Measurements from ENCODE around the gene CDYL2.
"Not testable (repeated sequence)": the region's sequence is repeated elsewhere in the genome, so short reads cannot be mapped to it uniquely, and the experiment has no call there.

Gene CDYL2

DNA sequence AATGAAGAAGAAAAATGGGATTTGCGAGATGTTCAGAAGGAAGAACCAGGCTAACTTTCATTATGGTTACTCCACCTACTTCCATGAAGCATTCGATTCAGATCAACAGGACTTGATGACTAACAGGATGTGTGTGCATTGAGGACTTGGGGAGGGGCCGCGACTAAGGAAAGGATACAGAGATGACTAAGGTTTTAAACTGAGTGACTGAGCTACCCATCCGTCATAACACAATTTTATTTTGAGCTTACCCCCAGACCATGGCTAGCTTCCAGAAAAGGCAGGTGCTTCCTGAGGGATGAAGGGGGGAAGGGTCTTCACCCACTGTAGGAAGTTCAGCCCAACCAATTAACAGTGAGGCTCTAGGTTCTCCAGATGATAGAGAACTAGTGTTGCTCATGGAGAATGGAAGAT lies 2.5 kb upstream of the CDYL2 start:
- peak; percentile 24 to 40 for DNase-seq

DNA sequence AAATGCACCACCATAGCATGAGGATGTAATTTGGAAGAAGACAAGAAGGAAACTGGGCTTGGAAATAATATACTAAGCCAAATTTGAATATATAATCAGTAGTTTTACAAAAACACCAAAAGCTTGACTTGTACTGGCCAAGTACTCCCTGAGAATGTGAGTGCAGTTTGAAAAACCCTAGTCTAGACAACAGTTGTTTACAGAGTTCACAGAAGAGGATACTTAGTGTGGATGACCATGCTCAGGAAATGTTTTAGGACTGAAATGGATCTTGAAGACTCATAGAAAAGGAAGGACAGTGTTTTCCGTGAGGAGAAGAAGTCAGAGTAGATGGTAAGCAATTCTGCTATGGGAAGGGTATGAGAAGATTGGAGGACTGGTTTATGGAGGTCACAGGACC lies 1.9 kb upstream of the CDYL2 start:
- no peak for DNase-seq

DNA sequence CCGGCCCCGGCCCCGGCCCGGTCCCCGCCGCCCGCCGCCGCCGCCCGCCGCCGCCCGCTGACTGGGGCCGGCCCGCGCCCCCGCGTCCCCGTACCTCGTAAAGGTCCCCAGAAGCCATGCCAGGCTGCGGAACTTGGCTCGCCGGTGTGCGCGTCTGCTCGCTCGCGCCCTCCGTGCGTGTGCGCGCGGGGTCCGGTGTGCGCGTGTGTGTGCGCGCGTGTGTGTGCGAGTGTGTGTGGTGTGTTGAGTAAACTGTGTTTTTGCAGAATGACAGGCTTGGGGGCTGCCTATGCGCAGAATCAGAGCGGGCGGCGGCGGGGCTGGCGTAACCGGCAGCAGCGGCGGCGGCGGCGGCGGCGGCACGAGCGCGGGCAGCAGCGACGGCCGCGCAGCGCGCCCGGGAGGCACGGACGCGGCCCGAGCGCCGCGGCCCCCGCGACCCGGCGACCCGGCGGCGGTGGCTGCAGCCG lies 307 bp downstream of the CDYL2 start:
- DNase-seq = peak; percentile 12 to 30

DNA sequence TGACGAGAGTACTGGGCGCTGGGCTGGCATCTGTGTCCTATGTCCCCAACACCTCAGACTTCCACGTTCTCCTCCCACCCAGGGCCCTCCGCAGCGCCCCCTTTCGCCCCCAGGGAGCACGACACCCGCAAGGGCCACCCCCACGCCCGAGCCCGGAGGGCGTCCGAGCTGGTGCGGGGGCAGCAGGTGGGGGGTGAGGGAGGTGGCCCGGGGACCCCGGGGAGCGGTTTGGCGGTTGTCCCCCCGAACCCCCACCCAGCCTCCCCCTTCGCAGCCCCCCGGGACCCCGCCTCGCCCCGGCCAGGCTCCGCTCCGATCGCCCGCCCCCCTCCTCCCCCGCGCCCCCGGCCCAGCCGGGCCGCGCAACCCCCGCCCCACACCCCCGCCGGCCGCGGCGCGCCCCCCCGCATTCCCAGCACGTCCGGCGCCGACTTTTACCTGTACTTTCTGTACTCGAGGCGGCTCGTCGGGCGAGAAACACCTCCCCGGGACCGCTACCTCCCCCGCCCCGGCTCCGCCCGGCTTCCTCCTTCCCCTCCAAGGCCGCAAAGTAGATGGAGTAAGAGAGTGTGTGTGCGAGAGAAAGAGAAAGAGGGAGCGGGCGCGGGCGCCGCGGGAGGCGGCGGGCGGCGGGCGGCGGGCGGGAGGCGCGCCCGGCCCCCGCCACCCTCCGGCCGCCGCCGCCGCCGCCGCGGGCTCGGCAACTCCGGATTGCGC lies 901 bp downstream of the CDYL2 start:
- DNase-seq = peak; percentile 19 to 25

DNA sequence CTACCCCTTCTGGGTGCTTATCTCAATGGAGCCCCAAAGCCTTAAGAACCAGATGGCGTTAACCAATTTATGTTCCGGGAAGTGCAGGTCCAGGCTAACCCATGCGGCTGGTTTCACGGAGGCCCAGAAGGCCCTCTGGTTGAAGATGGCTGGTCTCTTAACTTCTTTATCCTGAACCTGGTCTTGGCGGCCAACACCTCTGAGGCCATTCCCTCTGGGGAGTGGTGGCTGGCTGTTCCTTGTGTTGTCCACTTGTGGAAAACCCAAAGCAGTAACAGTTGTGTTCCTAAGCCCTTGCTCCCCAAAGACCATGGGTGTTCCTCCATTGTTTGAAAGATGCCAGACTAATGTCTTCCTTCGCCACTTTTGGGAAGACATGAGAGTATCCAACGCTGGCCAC lies 1.5 kb downstream of the CDYL2 start:
- no peak for DNase-seq

DNA sequence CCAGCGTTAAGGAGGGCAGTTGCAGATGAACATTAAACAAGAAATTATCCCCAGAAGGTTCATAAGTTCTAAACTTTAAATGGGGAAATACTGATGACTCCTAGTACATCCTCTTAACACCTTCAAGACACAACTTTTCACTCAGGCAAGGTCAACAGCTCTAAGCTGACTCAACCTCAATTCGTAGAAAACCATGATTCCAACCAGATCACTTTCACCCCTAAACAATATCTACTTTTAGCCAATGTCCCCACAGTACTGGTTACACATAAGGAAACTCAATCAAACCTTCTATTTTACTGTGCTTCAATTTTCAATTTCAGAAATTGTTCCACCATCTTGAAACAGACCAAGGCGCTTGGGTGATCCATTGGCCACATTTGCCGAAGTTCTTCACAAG lies 2.3 kb downstream of the CDYL2 start:
- DNase-seq = no peak

DNA sequence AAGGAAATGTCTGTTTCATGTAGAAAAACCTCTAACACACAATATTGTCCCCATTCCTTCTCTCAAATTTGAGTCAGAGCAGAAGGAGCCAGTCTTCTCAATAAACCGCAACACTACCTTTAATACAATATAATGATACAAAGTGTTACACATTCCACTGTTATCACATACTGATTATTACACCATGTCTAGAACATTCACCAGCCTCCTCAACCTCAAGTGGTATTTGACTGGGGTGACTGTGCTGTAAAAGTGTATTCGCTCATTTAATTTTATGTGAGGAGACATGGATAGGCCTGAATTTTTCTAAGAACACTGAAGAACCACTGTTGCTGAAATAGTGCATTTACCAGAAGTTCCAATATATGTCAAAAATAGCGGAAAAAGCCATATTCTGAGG lies 10.3 kb downstream of the CDYL2 start:
- DNase-seq = no peak

DNA sequence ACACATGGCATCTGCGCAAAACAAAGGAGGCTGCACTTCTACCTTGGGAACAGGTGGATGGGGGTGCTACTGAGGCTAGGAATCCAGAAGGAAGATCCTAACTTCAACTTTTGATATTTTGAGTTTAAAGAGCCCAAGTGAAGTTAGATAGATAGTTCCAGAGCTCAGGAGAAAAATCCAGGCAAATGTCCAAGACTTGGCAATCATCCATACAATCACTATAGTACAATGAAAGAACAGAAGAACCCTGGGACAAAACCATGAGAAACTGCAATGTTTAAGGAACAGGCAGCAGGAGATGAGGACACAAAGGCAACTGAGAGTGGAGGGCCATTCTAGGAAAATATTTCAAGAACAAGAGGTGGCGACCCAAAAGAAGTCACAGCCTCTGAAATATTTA lies 12.4 kb downstream of the CDYL2 start:
- no peak for DNase-seq

DNA sequence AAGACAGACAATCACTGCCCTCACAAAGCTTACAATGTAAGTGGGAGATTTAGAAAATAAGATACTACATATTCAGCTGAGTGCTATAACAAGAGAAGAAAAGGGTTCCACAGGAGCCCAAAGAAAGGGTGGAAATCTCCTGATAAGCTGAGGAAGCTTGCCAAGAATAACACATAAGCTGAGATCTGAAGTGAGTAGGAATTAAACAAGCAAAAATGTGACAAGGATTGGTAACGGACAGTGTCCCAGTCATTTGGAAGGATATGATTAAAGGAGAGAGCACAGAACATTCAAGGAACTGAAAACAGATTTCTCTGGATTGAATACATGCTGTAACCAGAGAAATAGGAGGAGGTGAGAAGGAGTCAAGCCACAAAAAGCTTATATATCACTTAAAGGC lies 13.0 kb downstream of the CDYL2 start:
- no peak for DNase-seq

DNA sequence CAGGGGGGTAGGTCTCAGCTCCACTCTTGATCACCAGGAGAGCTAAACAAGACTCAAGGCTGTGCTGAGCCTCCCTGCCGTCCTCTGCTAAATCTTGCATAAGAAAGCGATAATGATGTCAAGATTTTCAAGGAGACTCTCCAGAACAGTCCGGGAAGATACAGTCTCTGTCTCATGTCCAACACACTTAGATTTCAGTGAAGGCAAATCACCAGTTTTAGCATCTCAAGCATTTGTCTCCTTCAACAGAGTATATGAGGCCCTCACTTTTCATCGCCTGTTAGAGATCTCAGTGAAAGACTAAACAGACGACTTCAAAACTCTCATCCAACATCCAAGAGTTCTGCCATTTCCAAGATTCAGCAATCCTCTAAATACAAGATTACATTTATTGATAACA lies 13.6 kb downstream of the CDYL2 start:
- no peak for DNase-seq

DNA sequence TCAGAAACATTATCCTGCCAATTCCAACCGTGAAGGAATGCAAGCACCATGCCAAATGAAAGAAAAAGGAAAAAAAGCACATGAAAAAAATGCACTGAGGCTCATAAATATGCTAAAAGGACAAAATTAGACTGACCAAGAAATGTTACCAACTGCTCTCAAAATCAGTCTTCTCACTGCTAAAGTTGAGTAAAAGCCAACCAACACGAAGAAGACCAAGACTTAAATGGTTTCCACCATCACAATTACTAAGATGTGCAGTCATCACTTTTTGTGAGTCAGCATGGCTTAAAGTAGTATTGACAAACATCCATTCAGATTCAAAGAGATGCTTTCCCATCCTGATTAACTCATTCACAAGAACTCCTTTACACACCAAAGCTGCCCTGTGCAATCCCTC lies 16.4 kb downstream of the CDYL2 start:
- DNase-seq = no peak

DNA sequence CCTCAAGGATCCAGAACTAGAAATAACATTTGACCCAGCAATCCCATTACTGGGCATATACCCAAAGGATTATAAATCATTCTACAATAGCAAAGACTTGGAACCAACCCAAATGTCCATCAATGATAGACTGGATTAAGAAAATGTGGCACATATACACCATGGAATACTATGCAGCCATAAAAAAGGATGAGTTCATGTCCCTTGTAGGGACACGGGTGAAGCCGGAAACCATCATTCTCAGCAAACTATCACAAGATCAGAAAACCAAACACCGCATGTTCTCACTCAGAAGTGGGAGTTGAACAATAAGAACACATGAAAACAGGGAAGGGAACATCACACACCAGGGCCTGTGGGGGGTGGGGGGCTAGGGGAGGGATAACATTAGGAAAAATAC lies 17.8 kb downstream of the CDYL2 start:
- not testable (repeated sequence) for DNase-seq

DNA sequence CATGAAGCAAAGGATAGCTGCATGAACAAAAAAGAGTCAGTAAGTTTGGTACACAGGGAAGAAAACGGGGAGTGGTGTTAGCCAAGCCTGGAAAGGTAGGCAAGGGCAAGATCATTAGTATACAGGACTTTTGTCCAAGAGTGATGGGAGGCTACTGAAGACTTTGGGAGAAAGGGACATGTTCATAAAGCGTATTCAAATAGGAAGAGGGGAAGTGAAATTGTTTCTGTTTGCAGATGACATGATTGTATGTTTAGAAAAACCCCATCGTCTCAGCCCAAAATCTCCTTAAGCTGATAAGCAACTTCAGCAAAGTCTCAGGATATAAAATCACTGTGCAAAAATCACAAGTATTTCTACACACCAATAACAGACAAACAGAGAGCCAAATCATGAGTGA lies 19.4 kb downstream of the CDYL2 start:
- no peak for DNase-seq

DNA sequence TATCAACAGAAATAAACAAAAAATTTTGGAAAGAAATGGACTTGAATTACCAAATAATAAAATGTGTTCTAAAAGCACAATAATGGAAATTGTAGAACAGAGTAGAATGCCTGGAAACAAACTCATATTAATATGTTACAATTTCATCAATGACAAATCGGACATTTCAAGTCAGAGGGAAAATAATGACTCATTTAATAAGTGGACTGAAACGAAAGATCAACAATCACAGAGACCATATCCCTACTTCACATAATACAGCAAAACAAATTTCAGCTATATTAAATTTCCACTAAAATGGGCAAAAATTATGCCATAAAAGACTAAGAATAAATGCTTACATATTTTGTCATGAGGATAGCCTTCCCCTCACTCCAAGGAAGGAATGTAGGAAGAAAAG lies 25.7 kb downstream of the CDYL2 start:
- DNase-seq = no peak

DNA sequence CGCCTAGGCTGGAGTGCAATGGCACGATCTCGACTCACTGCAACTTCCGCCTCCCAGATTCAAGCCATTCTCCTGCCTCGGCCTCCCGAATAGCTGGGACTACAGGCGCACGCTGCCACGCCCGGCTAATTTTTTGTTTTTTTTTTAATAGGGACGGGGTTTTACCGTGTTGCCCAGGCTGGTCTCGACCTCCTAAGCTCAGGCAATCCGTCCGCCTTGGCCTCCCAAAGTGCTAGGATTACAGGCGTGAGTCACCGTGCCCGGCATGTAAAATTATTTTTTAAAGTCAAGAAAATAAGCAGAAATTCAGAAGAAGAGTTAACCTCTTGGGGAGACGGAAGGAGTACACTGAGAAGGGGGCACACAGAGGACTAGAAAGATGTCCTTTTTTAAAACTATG lies 27.5 kb downstream of the CDYL2 start:
- DNase-seq = no peak

DNA sequence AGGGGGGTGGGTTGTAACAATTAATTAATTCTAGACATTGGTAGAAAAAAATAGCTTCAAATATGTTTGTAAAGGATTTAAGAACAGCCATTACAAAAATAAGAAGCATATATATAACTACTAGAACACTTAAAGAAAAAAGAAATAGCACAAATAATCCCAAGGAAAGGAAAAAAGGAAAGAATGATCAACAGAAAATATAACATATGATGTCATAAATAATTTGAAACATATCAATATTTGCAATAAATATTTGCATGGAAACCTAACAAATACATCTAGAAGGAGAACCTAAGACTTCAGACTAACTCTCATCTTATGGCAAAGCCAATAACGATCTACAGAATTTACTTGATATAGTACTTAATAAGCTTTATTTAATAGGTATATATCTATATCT lies 28.9 kb downstream of the CDYL2 start:
- DNase-seq = no peak

DNA sequence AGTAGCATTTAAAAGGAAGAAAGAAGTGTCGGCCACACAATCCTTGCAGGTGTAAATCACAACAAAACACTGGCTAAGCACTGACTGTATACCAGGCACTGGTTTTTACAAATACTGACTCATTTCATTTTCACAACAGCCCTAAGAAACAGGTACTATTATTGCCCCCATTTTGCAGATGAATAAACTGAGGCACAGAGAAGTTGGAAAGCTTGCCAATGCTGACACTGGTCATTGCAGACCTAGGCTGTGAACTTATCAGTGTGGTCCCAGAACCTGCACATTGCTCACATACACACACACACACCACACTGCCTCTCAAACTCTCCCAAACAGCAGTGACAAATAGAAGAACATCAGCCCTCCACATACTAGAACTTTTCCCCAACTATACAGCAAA lies 37.6 kb downstream of the CDYL2 start:
- no peak for DNase-seq

DNA sequence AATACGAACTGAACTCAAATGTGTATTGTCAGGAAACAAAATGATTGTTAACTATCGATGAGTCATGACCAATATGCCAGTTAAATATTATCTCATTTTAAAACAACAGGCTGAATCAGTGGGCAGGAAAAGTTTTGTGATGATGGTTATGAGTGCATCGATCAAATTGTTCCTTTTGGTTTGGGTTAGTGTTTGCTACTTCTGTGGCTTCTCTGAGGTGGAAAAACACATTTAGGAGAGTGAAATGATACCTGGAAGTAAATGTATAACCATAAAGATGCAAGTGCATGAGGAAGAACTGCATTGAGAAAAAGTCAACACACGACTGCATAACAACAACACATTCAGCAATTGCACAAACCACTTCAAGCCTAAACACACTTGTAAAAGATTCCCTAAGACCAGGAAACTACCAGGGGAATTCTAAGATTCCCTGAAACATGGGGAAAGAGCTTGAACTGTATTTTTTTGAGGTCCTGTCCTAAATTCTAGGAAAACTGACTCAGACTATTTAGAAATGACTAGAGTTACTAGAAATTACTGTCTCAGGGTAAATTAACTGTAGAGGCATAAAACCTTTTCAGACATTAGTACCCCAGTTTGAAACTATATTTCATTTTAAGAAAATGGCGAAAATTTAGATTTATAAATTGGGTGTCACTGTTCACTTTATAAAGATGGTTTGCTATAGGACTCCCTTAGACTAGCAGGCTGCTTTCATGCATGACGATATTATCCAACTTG lies 44.8 kb downstream of the CDYL2 start:
- DNase-seq = no peak

DNA sequence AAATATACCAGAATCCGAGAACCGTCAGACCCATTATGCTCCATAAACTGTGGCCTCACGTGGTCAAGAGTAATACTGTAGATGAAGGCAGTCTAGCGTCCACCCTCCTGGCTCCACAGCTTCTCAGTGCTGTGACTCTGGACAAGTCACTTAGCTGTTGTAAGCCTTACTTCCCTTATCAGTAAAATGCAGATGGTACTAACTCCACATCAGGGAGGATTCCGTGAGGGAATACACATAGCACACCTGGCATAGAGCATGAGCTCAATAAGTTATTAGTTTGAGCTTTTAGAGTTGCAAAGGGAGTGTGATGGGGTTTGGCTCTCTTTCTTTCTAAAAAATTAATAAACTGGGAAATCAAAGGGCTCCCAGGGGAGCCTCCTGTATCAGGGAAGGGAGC lies 49.9 kb downstream of the CDYL2 start:
- no peak for DNase-seq

DNA sequence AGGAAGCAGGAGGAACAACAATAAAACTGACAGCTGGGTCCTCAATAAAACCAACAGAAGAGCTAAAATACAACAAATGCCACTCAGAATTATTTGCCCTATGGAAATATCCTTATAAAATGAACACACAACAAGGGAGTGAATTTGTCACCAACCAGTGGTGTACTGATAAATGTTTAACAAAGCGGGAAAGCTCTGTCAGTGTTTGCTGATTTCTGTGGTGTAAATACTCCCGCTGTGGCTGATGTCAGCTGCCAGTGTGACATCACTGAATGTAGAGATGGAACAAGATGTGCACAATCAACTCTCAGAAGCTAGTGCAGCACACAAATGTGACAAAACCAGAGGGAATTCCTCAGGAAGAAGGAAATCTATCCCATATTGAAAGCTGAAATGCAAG lies 51.9 kb downstream of the CDYL2 start:
- DNase-seq = no peak

DNA sequence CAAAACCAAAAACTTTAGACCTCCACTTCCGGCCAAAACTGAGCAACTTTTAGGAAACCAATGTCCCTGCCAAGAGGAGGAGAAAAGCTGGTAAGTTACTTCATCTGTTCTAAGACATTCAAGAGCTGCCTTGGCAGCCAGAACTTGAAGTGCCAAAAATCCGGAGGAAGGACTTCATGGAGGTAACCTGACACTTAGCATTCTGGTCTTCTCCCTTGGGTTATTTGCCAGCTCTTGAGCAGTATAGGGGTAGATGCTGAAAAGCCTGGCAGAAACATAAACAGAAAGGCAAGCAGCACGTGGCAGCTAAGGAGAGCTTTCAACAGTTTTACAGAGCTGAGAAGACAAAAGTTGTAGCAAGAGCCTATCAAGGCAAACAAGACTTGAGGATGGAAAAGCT lies 53.2 kb downstream of the CDYL2 start:
- DNase-seq = no peak

DNA sequence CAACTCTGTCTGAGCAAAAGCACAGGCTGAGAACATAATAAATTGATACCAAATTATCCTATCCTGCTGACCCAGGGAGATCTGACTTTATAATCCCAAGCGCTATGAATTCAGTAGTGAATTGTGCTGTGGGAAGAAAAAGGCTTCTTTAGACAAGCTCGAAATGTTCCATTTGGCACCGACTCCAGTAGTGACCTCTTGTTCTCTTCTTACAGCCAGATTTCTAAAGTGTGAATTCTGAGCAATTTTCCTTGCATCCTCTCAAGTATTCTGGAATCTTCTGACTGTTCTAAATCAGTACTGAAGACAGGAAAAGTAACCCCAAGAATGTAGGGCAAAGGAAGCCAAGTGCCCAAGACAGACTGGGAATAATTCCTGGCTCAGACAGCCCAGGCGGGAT lies 58.2 kb downstream of the CDYL2 start:
- DNase-seq = no peak

DNA sequence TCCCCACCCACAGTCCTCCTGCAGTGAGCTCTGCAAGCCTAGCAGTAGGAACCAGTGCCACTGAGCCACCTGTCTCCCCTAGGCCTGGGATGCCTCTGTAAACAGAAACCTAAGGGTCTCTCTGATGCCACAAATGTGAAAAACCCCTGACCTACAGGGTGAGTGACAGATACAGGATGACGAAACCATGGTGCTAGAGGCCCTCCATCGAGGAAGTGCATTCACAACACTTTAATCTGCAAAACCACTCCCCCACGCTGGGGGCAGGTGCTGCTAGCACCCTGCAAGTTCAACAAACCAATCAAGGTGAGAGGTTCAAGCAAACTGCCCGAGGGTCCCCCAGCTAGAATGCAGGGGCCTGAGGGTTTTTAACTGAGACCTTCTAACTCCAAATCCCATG lies 59.5 kb downstream of the CDYL2 start:
- no peak for DNase-seq

DNA sequence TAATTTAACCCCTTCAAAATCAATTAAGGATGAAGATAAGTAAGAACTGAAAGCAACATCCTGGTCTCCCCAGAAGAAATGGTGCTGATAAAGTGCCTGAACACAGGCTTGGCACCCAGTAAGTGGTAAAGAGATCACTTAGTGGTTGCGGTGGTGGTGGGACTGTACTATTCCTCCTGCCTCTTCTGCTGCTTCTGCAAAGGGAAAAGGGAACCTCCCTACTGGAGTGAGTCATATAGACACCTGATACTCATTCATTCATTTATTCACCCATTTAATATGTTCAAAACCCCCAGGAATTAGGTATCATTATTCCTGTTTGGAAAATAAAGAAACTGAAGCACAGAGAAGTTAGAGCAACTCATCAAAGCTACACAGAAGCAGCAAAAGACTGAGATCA lies 60.6 kb downstream of the CDYL2 start:
- DNase-seq = peak in 1 of 2 experiments; percentile 14

DNA sequence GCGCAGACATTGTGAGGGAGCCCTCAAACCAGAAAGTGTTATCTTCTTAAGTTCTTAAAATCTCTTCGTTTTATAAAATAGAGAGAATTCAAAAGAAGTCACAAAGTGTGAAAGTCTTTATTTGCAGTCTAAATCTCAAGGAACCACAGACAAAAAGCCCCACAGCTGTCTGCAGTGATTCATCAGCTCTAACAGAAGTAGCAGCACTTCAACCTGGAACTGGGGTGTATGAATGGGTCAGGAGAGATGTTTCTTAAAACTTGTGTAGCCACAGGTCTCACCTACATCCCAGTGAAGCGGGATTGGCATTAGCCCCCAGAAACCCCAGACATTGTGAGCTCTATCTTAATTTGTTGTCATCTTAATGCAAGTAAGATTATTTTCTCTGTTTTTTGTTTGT lies 61.1 kb downstream of the CDYL2 start:
- no peak for DNase-seq

All from Kasumi-1 (cell line).